Measurements from ENCODE around the gene PTCHD4.

The PTCHD4 gene

DNA sequence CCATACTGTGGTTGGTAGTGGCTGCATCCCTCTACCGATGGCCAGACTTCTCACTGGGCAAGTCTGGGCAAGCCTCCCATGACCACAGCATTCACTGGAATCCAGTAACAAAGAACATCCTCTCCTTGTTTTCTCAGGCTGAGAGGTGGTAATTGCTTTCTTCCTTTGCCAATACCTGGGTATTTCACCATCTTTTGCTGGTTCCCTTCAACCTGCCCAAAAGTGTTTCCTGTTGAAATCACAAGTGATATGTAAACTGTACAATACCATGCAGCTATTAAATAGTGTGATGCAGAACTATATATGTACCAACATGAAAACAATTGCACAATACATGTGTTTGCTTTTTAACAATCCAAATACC, at the start of gene PTCHD4:
PTCHD4 (minus strand) TSS at position 55 of the 364 bp plus-strand sequence. CDS start 42,240 bp downstream, outside the sequence.
- Histone ChIP-seq H3K4me1 (ENCODE audit: control insufficient read depth, low read length) (no peaks in the 10 kb centered on the region), H3K4me3 (ENCODE audit: low read length) (no peak within 1 kb of the TSS), H3K27me3 (ENCODE audit: control insufficient read depth, low read length) (no peaks in the 10 kb centered on the region), H3K9me3 (ENCODE audit: control insufficient read depth, insufficient read depth, low read length) (no peaks in the 10 kb centered on the region), H3K36me3 (ENCODE audit: control insufficient read depth, low read length) (no peaks in the 10 kb centered on the region), H4K20me1 (ENCODE audit: control insufficient read depth, insufficient read depth, low read depth, low read length) (no peaks in the 10 kb centered on the region), H3K9me2 (replicated peaks; ENCODE audit: control insufficient read depth, low read length) (no peaks in the 10 kb centered on the region), H3F3A (ENCODE audit: control insufficient read depth, insufficient read depth) (no peaks in the 10 kb centered on the region), H3K27ac (ENCODE audit: low read depth, low read length) (no peak within 1 kb of the TSS), H3K4me2 (ENCODE audit: low read length) (no peak within 1 kb of the TSS), H3K79me2 (ENCODE audit: control insufficient read depth, low read length) (no peaks in the 10 kb centered on the region)
- TF ChIP-seq, protein P1, sequence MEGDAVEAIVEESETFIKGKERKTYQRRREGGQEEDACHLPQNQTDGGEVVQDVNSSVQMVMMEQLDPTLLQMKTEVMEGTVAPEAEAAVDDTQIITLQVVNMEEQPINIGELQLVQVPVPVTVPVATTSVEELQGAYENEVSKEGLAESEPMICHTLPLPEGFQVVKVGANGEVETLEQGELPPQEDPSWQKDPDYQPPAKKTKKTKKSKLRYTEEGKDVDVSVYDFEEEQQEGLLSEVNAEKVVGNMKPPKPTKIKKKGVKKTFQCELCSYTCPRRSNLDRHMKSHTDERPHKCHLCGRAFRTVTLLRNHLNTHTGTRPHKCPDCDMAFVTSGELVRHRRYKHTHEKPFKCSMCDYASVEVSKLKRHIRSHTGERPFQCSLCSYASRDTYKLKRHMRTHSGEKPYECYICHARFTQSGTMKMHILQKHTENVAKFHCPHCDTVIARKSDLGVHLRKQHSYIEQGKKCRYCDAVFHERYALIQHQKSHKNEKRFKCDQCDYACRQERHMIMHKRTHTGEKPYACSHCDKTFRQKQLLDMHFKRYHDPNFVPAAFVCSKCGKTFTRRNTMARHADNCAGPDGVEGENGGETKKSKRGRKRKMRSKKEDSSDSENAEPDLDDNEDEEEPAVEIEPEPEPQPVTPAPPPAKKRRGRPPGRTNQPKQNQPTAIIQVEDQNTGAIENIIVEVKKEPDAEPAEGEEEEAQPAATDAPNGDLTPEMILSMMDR (IDR thresholded peaks at IDR 0.05; ENCODE audit: low read depth, low read length, poor library complexity, severe bottlenecking) = no peak
- TF ChIP-seq EZH2phosphoT487 (IDR thresholded peaks at IDR 0.05; ENCODE audit: borderline replicate concordance, low read length) = no peak

DNA sequence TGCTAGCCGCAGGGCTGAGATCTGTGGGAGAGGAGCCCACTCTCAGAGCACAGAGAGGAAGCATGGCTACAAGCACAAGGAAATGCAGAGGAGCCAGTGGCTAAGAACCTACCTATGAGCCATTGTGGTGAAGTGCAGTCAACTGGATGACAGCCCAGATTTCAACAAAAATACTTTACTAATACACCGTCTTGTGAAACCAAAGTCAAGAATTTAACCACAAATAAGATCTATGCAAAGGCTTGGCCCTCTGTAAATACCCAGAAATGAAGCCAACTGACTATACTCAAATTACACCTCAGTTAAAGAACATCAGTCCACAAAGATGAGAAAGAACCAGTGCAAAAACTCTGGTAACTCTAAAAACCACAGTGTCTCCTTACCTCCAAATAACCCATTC, 40.1 kb upstream of the PTCHD4 start:
- Histone ChIP-seq H3K79me2 (ENCODE audit: control insufficient read depth, low read length) (no peaks in the 10 kb centered on the region), H3K4me1 (ENCODE audit: control insufficient read depth, low read length) (no peaks in the 10 kb centered on the region), H3K9me2 (replicated peaks; ENCODE audit: control insufficient read depth, low read length) (no peaks in the 10 kb centered on the region), H3F3A (ENCODE audit: control insufficient read depth, insufficient read depth) (no peaks in the 10 kb centered on the region), H4K20me1 (ENCODE audit: control insufficient read depth, insufficient read depth, low read depth, low read length) (no peaks in the 10 kb centered on the region), H3K27me3 (ENCODE audit: control insufficient read depth, low read length) (no peaks in the 10 kb centered on the region), H3K36me3 (ENCODE audit: control insufficient read depth, low read length) (no peaks in the 10 kb centered on the region), H3K9me3 (ENCODE audit: control insufficient read depth, insufficient read depth, low read length) (0 out of 2 replicates have a peak, but pooled peaks cover 3% of the 10 kb centered on the region), H3K4me2 (ENCODE audit: low read length) (no peak overlapping the region), H3K4me3 (ENCODE audit: low read length) (no peak overlapping the region), H3K27ac (ENCODE audit: low read depth, low read length) (no peak overlapping the region)
- no peak for TF ChIP-seq EZH2phosphoT487 (IDR thresholded peaks at IDR 0.05; ENCODE audit: borderline replicate concordance, low read length)
- TF ChIP-seq, protein P1 (IDR thresholded peaks at IDR 0.05; ENCODE audit: low read depth, low read length, poor library complexity, severe bottlenecking) = no peak

GRCh38 chr6:48150701-48151100, 39.7 kb upstream of the PTCHD4 start:
- 0 out of 2 replicates have a peak, but pooled peaks cover 3% of the 10 kb centered on the region for H3K9me3 ChIP-seq (ENCODE audit: control insufficient read depth, insufficient read depth, low read length)
- no peaks in the 10 kb centered on the region for H3K79me2 ChIP-seq (ENCODE audit: control insufficient read depth, low read length)
- H3K9me2 ChIP-seq (replicated peaks; ENCODE audit: control insufficient read depth, low read length) = no peaks in the 10 kb centered on the region
- no peaks in the 10 kb centered on the region for H3K4me1 ChIP-seq (ENCODE audit: control insufficient read depth, low read length)
- no peak overlapping the region for H3K4me2 ChIP-seq (ENCODE audit: low read length)
- no peaks in the 10 kb centered on the region for H3K27me3 ChIP-seq (ENCODE audit: control insufficient read depth, low read length)
- H3K27ac ChIP-seq (ENCODE audit: low read depth, low read length) = no peak overlapping the region
- no peaks in the 10 kb centered on the region for H3F3A ChIP-seq (ENCODE audit: control insufficient read depth, insufficient read depth)
- no peak overlapping the region for H3K4me3 ChIP-seq (ENCODE audit: low read length)
- no peaks in the 10 kb centered on the region for H3K36me3 ChIP-seq (ENCODE audit: control insufficient read depth, low read length)
- no peaks in the 10 kb centered on the region for H4K20me1 ChIP-seq (ENCODE audit: control insufficient read depth, insufficient read depth, low read depth, low read length)
- TF ChIP-seq, protein P1 (IDR thresholded peaks at IDR 0.05; ENCODE audit: low read depth, low read length, poor library complexity, severe bottlenecking) = no peak
- no peak for TF ChIP-seq EZH2phosphoT487 (IDR thresholded peaks at IDR 0.05; ENCODE audit: borderline replicate concordance, low read length)

Data from DOHH2 (cell line).